ENCODE measurements around the gene MT1X.

The MT1X gene

GRCh38 chr16:56681939-56682702, at the start of gene MT1X:
Gene MT1X, plus strand, starts transcription at chr16:56682470. Its CDS starts 71 bp downstream, at chr16:56682541.
- peak within 1 kb of the TSS; percentile 70 for H3K4me3 ChIP-seq (ENCODE audit: low read length)
- no peak for TF ChIP-seq CTCF (conservative IDR thresholded peaks at IDR 0.05; ENCODE audit: low read depth, low read length)
- no peak for DNase-seq (ENCODE audit: low read depth)

- peak overlapping the region; percentile 39 for H3K4me3 ChIP-seq (ENCODE audit: low read length)
- DNase-seq (ENCODE audit: low read depth): no peak
- no peak for TF ChIP-seq CTCF (conservative IDR thresholded peaks at IDR 0.05; ENCODE audit: low read depth, low read length)
These were observed 49.4 kb upstream of the MT1X start for GRCh38 chr16:56632848-56633365.

- no peak overlapping the region for H3K4me3 ChIP-seq (ENCODE audit: low read length)
- DNase-seq (ENCODE audit: low read depth): no peak
- no peak for TF ChIP-seq CTCF (conservative IDR thresholded peaks at IDR 0.05; ENCODE audit: low read depth, low read length)
These were observed 48.7 kb upstream of the MT1X start for GRCh38 chr16:56633535-56633934.

GRCh38 chr16:56634715-56635440, 47.4 kb upstream of the MT1X start:
- TF ChIP-seq CTCF (conservative IDR thresholded peaks at IDR 0.05; ENCODE audit: low read depth, low read length): no peak
- no peak overlapping the region for H3K4me3 ChIP-seq (ENCODE audit: low read length)

GRCh38 chr16:56635441-56635967, 46.8 kb upstream of the MT1X start:
- no peak overlapping the region for H3K4me3 ChIP-seq (ENCODE audit: low read length)
- no peak for TF ChIP-seq CTCF (conservative IDR thresholded peaks at IDR 0.05; ENCODE audit: low read depth, low read length)
- DNase-seq (ENCODE audit: low read depth): no peak

More at GRCh38 chr16:56634715-56635440, 47.4 kb upstream of the MT1X start:
- no peak for DNase-seq (ENCODE audit: low read depth)

GRCh38 chr16:56636616-56637413, 45.5 kb upstream of the MT1X start:
- TF ChIP-seq CTCF (conservative IDR thresholded peaks at IDR 0.05; ENCODE audit: low read depth, low read length): no peak
- DNase-seq (ENCODE audit: low read depth): no peak

More at GRCh38 chr16:56636616-56637413, 45.5 kb upstream of the MT1X start:
- no peak overlapping the region for H3K4me3 ChIP-seq (ENCODE audit: low read length)

Data from retinal pigment epithelial cell (primary cell).